GM21576 (cell line): ENCODE data around the gene ANKRD23.
"Not testable (repeated sequence)": the region's sequence is repeated elsewhere in the genome, so short reads cannot be mapped to it uniquely, and the experiment has no call there.

Source experiments
- ATAC-seq: cut with Tn5 transposase; IDR thresholded peaks from one replicate; pipeline ENCODE4 v1.9.1; 2021; ENCODE audit warnings: mild to moderate bottlenecking, moderate library complexity; ENCODE audit not compliant: unreplicated experiment

ANKRD23 gene

GRCh38 chr2:96801005-96801785 lies 42.6 kb downstream of the ANKRD23 start:
- no peak for ATAC-seq

DNA sequence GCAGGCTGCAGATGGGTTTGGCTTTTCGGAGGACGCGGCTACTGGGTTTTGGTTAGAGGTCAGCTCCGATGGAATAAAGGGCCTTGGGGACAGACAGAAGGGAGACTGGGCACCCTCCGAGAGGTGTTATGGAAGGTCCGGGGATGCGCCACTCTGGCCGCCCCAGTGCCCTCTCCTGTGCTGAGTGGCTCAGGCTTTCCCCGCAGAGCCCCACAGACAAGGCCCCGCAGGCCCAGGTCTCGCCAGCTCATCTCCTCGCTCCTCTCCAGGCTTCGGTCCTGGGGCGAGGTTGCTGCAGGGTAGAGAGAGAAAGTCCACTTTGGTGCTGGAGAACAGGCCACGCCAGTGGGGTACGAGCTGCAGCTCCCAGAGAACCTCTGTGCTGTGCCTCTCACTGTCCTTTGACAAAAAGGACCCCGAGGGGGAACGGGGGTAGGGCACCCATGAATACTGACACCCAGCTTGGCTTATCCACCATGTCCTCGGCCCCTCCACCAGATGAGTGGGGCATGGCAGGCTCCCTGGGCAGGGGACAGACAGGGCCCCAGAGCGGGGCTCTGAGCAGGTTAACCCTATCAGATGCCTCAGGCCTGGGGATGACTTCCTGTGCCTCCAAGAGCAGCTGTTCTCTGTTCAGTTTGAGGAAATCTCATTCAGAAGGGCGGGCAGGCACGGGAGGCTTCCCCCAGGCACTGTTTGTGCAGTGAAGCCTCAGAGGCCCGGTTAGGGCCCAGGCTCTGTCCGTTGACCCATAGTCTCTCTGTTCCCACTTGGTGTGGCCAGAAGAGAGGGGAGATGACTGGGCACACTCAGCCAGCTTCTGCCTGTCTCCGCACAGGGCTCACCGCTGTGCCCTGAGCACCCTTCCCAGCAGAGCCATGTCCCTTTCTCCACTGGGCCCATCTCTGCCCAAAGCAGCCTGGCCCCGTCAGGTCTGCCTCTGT lies 43.5 kb downstream of the ANKRD23 start:
- no peak for ATAC-seq

DNA sequence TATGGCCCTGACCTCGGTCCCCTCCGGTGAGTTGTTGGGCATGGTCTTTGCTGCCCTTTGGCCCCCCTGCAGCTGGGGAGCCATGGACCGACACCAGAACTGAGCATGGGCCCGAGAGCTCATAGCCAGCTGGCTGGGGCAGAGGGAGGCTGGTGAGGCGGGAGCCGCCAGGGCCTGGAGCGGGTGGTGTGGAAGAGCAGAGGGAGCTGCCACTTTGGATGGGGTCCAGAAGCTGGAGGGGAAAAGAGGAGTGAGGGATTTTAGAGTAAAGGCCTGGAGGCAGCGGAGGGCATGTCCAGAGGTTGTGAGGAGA lies 44.2 kb downstream of the ANKRD23 start:
- ATAC-seq = no peak

- ATAC-seq = no peak
These were observed 44.8 kb downstream of the ANKRD23 start for GRCh38 chr2:96798733-96799622.

GRCh38 chr2:96797066-96797625 lies 46.7 kb downstream of the ANKRD23 start:
- ATAC-seq = no peak

DNA sequence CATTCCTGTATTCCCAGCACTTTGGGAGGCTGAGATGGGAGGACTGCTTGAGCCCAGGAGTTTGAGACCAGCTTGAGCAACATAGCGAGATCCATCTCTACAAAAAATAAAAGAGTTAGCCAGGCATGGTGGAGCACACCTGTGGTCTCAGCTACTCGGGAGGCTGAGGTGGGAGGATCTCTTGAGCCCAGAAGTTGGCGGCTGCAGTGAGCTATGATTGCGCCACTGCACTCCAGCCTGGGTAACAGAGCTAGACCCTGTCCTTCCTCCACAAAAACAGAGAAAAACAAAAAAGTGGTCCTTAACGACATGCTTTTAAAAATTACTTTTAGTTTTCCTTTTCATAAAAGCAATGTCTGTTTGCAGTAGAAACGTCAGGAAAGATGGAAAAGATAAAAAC lies 47.3 kb downstream of the ANKRD23 start:
- ATAC-seq = not testable (repeated sequence)

DNA sequence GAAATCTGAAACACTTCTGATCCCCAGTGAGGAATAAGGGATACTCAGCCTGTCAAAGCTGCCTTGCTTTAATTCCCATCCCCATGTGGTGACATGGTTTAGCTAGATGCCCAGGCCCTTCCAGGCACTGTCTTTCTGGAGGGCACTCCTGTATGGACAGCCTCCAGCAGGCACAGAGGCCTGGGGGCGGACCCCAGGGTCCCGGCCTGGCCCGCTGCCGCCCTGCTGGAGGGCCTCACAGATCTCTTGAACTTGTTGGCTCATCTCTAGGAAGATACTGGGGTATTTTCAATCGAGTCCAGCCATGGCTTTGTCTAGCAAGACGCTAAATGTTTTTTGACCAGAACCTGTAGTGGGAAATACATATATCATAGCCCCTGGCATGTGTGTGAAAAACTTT lies 48.7 kb downstream of the ANKRD23 start:
- ATAC-seq = no peak

GRCh38 chr2:96792772-96793749 lies 50.8 kb downstream of the ANKRD23 start:
- ATAC-seq = no peak

DNA sequence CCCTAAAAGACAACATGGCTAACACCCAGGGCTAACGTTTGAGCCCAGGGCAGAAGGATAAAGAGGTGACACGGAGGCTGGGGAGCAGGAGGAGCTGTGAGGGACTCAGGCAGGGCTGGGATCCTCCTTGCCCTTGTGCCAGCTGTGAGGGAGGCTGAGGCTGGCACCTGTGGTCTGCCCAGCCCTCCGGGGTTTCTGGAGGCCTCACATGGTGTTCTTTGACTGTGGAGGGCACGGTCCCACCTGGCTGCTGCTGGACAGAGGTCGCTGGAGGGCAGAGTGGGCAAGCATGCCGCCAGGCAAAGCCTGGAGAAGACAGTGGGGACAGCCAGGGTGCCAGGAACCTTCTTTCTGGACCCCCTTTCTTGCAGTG lies 54.6 kb downstream of the ANKRD23 start:
- no peak for ATAC-seq

DNA sequence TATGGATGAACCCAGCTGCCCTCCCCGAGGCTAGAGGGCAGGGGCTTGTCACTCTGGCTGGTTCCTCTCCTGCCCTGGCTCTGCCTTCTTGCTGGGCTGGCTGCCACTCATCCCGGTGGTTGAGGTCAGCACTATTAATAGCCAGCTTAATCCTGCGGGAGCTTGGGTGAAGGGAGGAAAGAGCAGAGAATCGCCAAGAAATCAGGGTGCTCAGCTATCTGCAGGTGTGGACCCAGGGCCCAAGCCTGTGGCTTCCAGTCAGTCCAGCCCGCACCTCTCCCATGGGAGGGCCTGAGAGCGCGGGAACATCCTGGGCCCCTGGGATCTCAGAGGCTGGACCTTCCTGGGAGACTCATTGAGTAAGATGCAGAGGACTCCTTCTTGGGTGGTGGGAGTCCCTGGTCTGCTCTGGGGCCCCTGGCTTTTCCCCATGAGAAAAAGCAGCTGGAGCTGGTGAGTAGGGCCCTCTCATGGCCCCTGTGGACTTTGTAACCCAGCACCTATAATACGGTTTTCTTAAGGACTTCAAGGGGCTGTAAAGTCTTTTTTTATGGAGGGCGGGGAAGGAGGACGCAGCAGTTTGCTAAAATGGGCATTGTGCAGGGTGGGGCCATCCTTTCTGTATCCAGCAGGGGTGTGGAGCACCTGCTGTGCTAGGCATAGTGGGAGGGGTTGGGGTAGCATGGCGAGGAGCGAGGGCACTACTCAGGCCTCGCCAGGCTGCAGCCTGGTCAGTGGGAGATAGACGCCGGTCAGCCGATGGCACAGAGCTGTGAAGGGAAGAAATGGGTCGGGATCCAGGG lies 55.2 kb downstream of the ANKRD23 start:
- no peak for ATAC-seq
